Measurements from ENCODE around the gene BTBD8.
A peak's percentile ranks its signal among the peaks of the same experiment; 100 is the strongest.

Gene BTBD8

GRCh38 chr1:92080128-92080985 lies at the start of gene BTBD8:
BTBD8 (plus strand) TSS chr1:92080345; CDS start chr1:92080572, 227 bp downstream.
- no peak for TF ChIP-seq CTCF (IDR thresholded peaks at IDR 0.05; ENCODE audit: poor library complexity, severe bottlenecking)
- no peaks in the 10 kb centered on the region for H3K36me3 ChIP-seq (ENCODE audit: low read depth)
- ATAC-seq (ENCODE audit: low read depth) = peak; percentile 88
- H3K27me3 ChIP-seq (ENCODE audit: insufficient read depth, poor library complexity, severe bottlenecking) = no peaks in the 10 kb centered on the region
- H3K27ac ChIP-seq (ENCODE audit: poor library complexity, severe bottlenecking) = peak within 1 kb of the TSS; percentile 24
- peak; percentile 75 for DNase-seq (ENCODE audit: low spot score)
- no peaks in the 10 kb centered on the region for H3K9me3 ChIP-seq (ENCODE audit: severe bottlenecking)
- H3K4me1 ChIP-seq (ENCODE audit: insufficient read depth, poor library complexity, severe bottlenecking) = peaks cover 5% of the 10 kb centered on the region
- peak within 1 kb of the TSS; percentile 81 for H3K4me3 ChIP-seq (ENCODE audit: severe bottlenecking)

- Histone ChIP-seq H3K27me3 (ENCODE audit: insufficient read depth, poor library complexity, severe bottlenecking) (no peaks in the 10 kb centered on the region), H3K4me1 (ENCODE audit: insufficient read depth, poor library complexity, severe bottlenecking) (peaks cover 4% of the 10 kb centered on the region), H3K4me3 (ENCODE audit: severe bottlenecking) (peak overlapping the region; percentile 45), H3K9me3 (ENCODE audit: severe bottlenecking) (no peaks in the 10 kb centered on the region), H3K36me3 (ENCODE audit: low read depth) (no peaks in the 10 kb centered on the region), H3K27ac (ENCODE audit: poor library complexity, severe bottlenecking) (no peak overlapping the region)
- DNase-seq (ENCODE audit: low spot score) (no peak), ATAC-seq (ENCODE audit: low read depth) (peak; percentile 88)
- no peak for TF ChIP-seq CTCF (IDR thresholded peaks at IDR 0.05; ENCODE audit: poor library complexity, severe bottlenecking)
These were observed 49.5 kb upstream of the BTBD8 start for GRCh38 chr1:92030656-92031107.

- H3K27ac ChIP-seq (ENCODE audit: poor library complexity, severe bottlenecking) = no peak overlapping the region
- TF ChIP-seq CTCF (IDR thresholded peaks at IDR 0.05; ENCODE audit: poor library complexity, severe bottlenecking) = no peak
- no peak overlapping the region for H3K4me3 ChIP-seq (ENCODE audit: severe bottlenecking)
- H3K9me3 ChIP-seq (ENCODE audit: severe bottlenecking) = no peaks in the 10 kb centered on the region
- H3K27me3 ChIP-seq (ENCODE audit: insufficient read depth, poor library complexity, severe bottlenecking) = no peaks in the 10 kb centered on the region
- ATAC-seq (ENCODE audit: low read depth) = no peak
- DNase-seq (ENCODE audit: low spot score) = no peak
- no peaks in the 10 kb centered on the region for H3K36me3 ChIP-seq (ENCODE audit: low read depth)
- peaks cover 4% of the 10 kb centered on the region for H3K4me1 ChIP-seq (ENCODE audit: insufficient read depth, poor library complexity, severe bottlenecking)
These were observed 48.6 kb upstream of the BTBD8 start for GRCh38 chr1:92031281-92032110.

DNA sequence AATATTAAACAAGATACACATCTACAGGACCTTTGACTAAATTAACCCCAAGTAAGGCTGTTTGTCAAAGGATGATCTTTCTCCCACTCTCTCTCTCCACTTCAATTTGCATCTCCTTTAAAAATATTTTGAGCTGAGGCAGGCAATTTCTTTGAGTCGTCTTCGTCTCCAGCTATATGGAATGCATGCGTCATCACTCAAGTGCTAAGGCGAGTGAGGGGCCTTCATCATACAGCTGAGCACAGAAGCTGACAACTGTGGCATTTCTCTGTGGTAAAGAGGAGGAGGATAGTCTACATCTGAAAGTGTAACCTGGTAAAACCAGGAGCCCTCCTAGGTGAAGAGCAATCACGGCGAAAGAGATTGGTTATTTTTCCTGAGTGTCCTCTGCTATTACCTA lies 42.7 kb upstream of the BTBD8 start:
- ATAC-seq (ENCODE audit: low read depth) (no peak), DNase-seq (ENCODE audit: low spot score) (no peak)
- peaks cover 2% of the 10 kb centered on the region for H3K9me3 ChIP-seq (ENCODE audit: severe bottlenecking)
- H3K27me3 ChIP-seq (ENCODE audit: insufficient read depth, poor library complexity, severe bottlenecking) = no peaks in the 10 kb centered on the region
- H3K4me1 ChIP-seq (ENCODE audit: insufficient read depth, poor library complexity, severe bottlenecking) = no peaks in the 10 kb centered on the region
- H3K27ac ChIP-seq (ENCODE audit: poor library complexity, severe bottlenecking) = no peak overlapping the region
- no peaks in the 10 kb centered on the region for H3K36me3 ChIP-seq (ENCODE audit: low read depth)
- H3K4me3 ChIP-seq (ENCODE audit: severe bottlenecking) = no peak overlapping the region
- TF ChIP-seq CTCF (IDR thresholded peaks at IDR 0.05; ENCODE audit: poor library complexity, severe bottlenecking) = no peak

Data from RWPE2 (cell line).